Iris pigment epithelial cell (primary cell): ENCODE measurements around the gene ANXA6.
"Not testable (repeated sequence)": the region's sequence is repeated elsewhere in the genome, so short reads cannot be mapped to it uniquely, and the experiment has no call there.

Source experiments
- DNase-seq: peaks from one replicate; pipeline ENCODE4 v3.0.0-alpha.2; 2011; ENCODE audit warnings: low read depth

Gene ANXA6

GRCh38 chr5:151180291-151180690 is 22.7 kb upstream of the ANXA6 start:
- no peak for DNase-seq

DNA sequence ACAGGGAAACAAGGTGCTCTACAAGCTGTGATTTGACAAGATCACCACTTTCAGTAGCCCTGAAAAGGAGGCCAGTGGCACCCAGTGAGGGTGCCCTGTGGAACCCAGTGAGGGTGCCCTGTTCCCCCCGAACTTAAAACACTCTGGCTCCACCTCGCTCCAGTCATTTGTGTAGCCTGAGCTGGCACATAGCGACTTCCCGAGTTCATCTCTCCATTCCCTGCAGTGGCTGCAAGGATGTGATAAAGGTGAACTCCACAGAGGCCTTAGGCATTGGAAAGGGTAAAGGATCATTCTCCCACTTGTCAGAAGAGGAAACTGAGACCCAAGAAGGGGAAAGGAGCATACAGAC is 21.9 kb upstream of the ANXA6 start:
- DNase-seq: no peak

DNA sequence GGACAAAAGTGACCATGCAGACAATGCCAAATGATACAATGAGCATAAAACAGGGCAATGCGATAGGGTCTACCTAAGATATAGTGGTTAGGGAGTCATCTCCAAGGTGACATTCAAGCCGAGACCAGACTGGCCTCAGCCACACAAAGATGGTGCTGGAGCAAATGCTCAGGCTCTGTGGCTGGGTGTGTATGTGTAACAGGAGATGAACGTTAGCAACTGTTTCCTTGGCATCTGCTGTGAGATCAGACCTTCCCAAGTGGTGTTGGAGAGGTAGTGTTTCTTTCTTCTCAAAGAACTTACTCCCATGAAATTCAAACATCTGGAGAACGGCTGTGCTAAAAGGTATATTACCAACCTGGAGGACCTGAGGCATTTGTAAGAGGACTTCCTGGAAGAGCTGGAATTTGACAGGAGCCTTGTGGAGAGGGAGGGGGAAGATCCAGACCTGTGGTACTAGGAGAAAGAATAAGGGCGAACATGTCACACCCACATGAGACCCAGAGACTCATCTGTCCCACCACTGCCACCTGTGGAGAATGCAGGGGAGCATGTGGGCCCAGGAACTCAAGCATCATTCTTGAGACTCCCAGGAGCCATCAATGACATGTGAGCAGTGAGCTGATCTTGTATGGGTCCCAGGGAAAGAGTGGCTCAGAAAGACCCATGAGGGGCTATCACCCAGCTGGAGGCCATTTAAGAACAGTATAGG is 21.4 kb upstream of the ANXA6 start:
- DNase-seq: no peak

DNA sequence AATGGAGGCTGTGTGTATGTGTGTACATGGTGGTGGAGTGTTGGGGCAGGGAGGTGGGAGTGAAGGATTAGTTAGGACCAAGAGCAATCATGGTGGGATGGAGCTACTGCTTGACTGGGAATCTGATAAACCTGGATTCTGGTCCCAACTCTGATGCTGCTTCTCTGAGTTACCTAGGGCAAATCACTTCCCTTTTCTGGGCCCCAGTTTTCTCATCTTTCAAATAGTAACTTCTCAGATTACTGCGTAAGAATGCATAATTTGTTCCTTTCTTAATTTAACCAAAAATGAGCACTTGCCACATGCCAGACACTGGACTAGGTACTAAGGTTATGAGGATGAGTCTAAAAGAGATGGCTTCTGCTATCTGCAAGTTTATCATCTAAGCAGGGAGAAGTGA is 20.8 kb upstream of the ANXA6 start:
- DNase-seq: no peak

DNA sequence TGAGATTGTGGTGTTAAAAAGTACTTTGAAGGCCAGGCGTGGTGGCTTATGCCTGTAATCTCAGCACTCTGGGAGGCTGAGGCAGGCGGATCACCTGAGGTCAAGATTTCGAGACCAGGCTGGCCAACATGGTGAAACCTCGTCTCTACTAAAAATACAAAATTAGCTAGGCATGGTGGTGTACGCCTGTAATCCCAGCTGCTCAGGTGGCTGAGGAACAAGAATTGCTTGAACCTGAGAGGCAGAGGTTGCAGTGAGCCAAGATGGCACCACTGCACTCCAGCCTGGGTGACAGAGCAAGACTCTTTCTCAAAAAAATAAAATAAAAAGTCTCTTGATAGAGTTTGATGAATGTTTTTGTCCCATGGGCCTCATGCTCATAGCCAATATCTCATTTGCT is 18.7 kb upstream of the ANXA6 start:
- not testable (repeated sequence) for DNase-seq

GRCh38 chr5:151174612-151175101 is 17.1 kb upstream of the ANXA6 start:
- DNase-seq: no peak

DNA sequence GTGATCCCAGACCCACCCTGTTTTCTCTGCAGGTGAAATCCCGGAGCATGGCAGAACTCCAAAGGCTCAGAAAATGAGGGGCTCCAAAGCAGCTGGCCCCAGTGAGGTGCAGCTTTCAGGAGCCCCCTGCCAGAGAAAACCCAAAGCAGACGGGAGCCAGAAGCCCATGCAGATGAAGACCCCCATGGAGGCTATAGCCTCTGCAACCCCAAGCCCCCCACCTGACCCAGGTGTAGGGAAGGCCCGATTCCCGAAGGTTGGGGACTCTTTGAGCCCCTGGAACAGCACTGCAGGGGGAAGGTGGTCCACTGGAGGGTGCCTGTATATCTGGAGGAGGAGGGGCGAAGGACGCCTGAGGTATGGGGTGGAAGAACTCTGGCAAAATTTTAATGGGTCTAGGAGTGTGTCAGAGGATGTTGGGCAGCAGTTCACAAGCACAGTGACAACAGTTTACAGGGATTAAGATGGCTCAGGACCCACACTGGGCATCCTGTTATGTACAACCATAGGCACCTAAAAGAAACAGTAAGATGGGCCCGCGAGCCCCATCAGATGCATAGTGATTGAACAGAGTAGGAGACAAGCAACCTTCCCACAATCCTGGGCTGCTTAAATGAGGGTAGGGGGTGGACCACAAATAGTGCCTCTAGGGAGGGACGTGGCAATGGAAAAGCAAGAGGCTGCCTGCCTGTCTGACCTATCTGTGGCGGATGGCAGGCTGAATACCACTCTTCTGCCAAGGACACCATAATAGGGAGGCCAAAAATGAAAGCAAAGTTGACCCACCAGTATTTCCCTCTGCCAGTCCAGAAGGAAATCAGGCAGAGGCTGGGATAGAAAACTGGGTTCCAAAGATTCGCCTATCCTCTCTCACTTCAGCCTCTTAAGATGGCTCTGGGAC is 16.4 kb upstream of the ANXA6 start:
- no peak for DNase-seq

- no peak for DNase-seq
Measured at GRCh38 chr5:151171529-151171928, 13.9 kb upstream of the ANXA6 start.

DNA sequence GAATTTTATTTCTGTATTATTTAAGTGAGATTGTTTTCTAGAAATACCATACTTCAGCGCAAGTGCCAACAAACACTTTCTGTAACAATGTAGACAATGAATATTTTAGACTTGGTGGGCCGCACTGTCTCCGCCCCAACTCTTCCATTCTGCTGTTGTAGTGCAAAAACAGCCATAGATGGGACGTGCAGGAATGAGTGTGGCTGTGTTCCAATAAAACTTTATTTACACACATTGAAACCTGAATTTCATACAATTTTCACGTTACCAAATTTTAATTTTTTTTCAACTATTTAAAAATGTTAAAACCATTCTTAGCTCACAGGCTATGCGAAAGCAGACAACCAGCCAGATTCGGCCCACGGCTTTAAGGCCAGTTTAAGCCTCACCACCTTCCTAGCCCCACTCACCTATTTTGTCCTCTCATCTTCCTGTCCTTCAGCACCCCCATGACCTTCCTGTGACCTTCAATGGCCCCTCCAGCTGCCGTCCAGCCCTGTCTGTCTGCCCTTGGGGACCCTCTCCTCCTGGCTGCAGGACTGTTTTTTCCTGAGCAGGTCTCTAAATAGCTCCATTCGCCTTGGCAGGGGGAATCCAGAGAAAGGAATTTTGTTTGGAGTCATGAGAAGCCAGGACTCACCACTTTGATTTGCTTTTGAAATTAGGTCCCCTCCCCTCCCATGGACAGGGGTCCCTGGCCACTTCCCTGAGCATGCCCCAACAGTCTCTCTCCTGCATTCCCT is 11.2 kb upstream of the ANXA6 start:
- no peak for DNase-seq

- DNase-seq: no peak
Measured at GRCh38 chr5:151167022-151167421, 9.4 kb upstream of the ANXA6 start.

GRCh38 chr5:151164687-151165392 is 7.3 kb upstream of the ANXA6 start:
- peak; percentile 76 for DNase-seq

GRCh38 chr5:151162776-151163175 is 5.2 kb upstream of the ANXA6 start:
- DNase-seq: no peak

DNA sequence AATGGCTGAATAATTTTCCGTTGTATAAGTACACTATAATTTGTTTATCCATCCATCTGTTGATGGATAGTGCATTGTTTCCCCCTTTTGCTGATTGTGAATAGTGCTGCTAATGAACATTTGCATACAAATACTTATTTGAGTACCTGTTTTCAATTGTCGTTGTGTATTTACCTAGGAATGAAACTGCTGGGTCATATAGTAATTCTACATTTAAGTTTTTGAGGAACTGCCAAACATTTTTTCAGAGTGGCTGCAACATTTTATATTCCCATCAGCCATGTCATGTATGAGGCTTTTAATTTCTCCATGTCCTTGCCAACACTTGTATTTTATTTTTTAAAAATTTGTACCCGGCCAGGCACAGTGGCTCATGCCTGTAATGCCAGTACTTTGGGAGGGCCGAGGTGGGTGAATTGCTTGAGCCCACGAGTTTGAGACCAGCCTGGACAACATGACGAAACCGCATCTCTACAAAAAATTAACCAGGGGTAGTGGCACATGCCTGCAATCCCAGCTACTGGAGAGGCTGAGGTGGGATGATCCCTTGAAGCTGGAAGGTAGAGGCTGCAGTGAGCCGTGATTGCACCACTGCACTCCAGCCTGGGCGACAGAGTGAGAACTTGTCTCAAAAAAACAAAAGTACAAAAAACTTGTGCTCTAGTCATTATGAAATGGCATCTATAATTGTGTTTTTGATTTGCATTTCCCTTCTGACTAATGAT is 2.2 kb upstream of the ANXA6 start:
- DNase-seq: no peak

DNA sequence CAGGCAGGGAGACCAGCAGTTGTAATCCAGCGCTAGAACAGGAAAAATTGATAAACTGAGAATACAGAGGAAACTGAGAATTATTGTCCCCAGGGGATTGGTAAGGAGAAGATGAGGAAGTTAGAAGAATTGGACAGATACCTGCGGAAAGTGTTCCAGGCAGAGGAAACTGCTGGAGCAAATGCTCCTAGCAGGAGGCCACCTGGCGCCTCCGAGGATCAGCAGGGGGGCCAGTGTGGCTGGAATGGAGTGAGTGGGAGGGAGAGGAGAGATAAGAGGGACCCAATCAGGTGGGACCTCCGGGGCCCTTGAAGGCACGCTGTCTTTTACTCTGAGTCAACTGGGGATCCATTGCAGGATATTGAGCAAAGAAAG is 695 bp upstream of the ANXA6 start:
- DNase-seq: peak; percentile 32

- peak; percentile 41 for DNase-seq
Measured at GRCh38 chr5:151156507-151157420, 815 bp downstream of the ANXA6 start.

GRCh38 chr5:151155775-151156506 is 1.6 kb downstream of the ANXA6 start:
- DNase-seq: peak; percentile 67

- DNase-seq: peak; percentile 32
Measured at GRCh38 chr5:151154931-151155774, 2.4 kb downstream of the ANXA6 start.

DNA sequence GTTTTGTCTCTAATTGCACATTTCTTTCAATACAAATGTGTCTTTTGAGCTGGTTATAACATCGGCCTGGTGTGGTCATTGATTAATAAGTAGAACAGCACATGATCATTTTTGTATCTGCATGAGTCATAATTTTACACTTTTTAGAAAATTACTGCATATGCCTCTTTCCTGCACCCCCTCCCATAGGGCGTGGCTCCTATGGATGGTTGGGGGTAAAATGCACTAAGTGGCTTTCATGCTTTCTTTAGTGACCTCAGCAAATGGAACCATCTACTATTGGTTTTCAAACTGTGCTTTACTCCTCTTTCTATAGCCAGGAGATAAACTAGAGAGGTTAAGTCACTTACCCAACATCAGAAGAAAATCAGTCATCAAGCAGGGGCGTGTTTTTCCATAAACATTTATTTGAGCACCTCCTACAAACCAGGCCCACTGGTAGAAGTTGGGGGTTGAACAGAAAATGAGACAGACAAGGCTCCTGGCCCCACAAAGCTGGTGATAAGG is 3.8 kb downstream of the ANXA6 start:
- peak; percentile 43 for DNase-seq
